HUES64 (cell line): ENCODE results near the gene KIAA0408.
"Not testable (repeated sequence)": the region's sequence is repeated elsewhere in the genome, so short reads cannot be mapped to it uniquely, and the experiment has no call there.

Experiments used
- H3K27ac ChIP-seq: 2 replicates; pipeline ENCODE4 v1.7.0; 2013; ENCODE audit warnings: low read depth, low read length, inconsistent platforms
- H3K27me3 ChIP-seq: 2 replicates; pipeline ENCODE4 v1.6.1; 2013; ENCODE audit warnings: mild to moderate bottlenecking, low read length; ENCODE audit not compliant: insufficient read depth
- H3K36me3 ChIP-seq: 2 replicates; pipeline ENCODE4 v1.6.1; 2013; ENCODE audit warnings: mild to moderate bottlenecking, low read length; ENCODE audit not compliant: insufficient read depth
- H3K4me1 ChIP-seq: 2 replicates; pipeline ENCODE4 v1.6.1; 2013; ENCODE audit warnings: mild to moderate bottlenecking, low read length, moderate library complexity; ENCODE audit not compliant: insufficient read depth
- H3K4me3 ChIP-seq: 2 replicates; pipeline ENCODE4 v1.5.1; 2013; ENCODE audit warnings: mild to moderate bottlenecking, low read length, moderate library complexity
- H3K9ac ChIP-seq: 2 replicates; pipeline ENCODE4 v1.6.1; 2013; ENCODE audit warnings: mild to moderate bottlenecking, low read depth, low read length
- H3K9me3 ChIP-seq: 2 replicates; pipeline ENCODE4 v1.6.1; 2013; ENCODE audit warnings: low read depth, low read length; ENCODE audit not compliant: insufficient read depth
- WGBS: fragments of 150-250, 120-280 bp; methylation state at CpG from one replicate; pipeline ENCODE4 v1.1.7; 2013; ENCODE audit warnings: missing lambda C conversion rate; 5-methylcytosine and 5-hydroxymethylcytosine counted together

KIAA0408 gene

DNA sequence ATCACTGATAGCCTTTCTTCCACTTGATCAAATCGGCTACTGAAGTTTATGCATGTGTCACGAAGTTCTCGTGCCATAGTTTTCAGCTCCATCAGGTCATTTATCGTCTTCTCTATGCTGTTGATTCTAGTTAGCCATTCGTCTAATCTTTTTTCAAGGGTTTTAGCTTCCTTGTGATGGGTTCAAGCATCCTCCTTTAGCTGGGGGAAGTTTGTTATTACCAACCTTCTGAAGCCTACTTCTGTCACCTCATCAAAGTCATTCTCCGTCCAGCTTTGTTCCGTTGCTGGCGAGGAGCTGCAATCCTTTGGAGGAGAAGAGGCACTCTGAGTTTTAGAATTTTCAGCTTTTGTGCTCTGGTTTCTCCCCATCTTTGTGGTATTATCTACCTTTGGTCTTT is 47.2 kb downstream of the KIAA0408 start:
- H3K4me3 ChIP-seq, H3K36me3 ChIP-seq, H3K9me3 ChIP-seq, H3K9ac ChIP-seq, H3K27ac ChIP-seq, H3K4me1 ChIP-seq, H3K27me3 ChIP-seq: not testable (repeated sequence)
- 97% methylated on average over 8 of the region's 8 CpGs for whole genome bisulfite sequencing
